IPS DF 4.7 (cell line): ENCODE results near the gene CYFIP1.

Experiments
- DNase-seq: peaks from one replicate; pipeline ENCODE4 v3.0.0-alpha.2; 2013; ENCODE audit warnings: low spot score; ENCODE audit errors: extremely low read depth

CYFIP1 gene

DNA sequence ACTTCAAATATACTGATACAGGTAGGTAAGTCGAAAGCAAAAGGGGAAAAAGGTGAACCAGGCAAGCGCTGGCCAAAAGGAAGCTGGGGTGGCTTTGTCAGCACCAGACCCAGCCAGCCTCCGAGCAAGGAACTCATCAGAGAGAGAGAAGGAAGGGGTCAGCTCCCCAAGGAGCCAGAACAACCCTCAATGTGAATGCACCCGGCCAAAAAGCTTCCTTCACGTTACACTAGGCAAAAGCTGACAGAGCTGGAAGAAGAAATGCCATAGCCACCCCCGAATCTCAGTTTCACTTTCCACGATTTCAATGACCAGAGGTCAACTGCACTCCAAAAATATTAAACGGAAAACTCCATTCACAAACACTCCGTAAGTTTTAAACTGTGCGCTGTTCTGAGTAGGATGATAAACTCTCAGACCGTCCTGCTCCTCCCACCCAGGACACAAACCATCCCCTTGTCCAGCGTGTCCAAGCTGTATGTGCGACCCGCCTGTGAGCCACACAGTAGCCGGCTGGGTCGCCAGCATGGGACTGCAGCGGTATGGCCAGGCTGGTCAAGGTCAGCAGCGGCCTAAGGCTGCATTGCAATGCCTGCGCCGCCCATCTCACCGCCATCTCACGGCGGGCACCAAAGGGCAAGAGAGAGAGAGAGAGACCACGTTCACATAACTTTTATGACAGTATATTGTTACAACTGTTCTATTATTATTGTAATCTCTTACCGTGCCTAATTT, 29.7 kb downstream of the CYFIP1 start:
- DNase-seq, result no peak

DNA sequence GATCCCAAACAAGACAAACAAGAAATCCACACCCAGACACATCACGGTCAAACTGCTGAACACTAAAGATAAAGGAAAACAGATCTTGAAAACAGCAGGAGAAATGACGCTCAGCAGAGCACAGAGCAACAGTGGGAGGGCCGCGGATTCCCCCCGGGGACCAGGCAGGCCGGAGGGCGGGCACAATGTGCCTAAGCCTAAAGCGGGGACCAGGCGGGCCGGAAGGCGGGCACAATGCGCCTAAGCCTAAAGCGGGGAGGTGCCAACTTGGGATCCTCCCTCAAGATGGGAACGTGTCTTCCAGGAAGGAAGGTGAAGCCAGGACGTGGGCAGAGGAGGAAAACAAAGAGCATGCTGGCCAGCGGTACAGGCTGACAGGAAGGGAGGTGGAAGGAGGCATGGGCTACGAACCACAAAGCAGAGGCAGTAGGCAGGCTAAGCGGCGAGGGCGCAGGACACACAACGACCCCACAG, 31.1 kb downstream of the CYFIP1 start:
- DNase-seq, result peak; percentile 28

DNA sequence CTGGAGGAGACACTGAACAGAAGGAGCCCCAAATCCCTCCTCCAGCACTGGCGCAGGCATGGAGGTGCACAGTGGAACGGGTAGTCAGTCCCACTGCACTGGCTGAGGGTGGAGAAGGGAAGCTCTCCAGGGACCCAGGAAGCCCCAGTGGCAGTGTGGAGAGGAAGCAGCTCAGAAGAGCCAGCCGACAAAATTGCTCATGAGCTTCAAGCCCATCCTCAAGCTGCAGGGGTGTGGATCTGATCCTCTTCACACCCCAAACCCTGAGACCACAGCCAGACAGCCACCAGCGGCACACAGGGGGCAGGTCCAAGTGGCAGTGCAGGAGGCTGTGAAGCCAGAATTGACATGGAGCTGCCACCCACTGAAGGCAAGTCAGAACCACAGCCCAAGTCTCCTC, 32.1 kb downstream of the CYFIP1 start:
- DNase-seq, result no peak

DNA sequence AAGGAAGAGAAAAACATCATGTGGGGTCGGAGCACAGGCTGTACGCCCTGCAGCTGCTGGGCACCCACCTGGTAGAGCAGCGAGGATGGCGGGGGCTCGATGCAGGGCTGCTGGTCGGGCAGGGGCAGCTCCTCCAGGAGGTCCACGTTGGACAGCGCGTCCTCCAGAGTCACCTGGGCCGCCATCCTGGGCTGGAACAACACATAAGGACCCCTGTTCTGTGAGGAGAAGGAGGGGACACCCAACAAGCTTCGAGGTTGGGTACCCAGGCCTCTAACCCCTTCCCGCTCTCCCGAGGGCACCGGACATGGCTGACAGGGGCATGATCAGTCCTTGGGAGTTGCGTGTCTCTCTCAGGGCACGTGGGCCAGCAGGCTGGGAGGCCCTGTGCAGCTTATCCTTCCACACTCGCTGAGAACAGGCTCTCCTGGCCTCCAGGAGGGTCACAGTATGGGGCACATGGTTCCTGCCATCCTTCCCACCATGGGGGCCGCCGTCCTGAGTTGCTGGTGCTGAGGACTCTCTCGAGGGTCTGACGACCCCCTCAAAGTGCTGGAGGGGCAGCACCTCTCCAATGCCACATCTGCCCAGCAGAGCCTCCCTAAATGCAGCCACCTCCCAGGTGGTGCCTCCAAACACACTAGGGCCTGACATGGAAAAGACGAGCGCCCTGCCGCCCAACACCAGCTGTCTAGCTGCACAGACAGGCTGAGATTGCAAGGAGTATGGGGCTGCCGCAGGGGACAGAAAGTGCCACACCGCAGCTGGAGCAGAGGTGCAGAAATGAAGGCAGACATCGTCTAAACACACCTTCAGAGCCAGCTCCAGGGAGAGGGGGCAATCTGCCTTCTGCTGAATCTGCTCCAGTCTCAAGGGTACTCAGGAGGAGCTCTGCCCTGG, 32.8 kb downstream of the CYFIP1 start:
- no peak for DNase-seq

DNA sequence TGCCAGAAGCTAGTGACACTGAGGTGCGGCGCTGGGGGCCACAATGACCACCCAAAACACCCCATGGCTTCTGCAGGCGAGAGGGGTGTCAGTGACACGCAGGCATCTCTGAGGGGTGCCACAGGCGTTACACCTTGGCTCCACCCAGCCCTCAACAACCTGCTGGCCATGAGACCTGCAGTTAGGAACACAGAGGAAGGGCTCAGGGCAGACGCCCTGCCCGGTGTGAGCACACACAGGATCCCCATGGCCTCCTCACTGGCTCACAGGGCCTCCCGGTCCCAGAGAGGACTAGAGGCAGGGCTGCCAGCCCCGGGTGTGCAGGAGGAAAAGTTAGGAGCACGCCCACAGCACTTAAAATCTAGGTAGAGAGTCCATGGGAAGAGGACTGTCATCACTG, 35.1 kb downstream of the CYFIP1 start:
- no peak for DNase-seq

DNA sequence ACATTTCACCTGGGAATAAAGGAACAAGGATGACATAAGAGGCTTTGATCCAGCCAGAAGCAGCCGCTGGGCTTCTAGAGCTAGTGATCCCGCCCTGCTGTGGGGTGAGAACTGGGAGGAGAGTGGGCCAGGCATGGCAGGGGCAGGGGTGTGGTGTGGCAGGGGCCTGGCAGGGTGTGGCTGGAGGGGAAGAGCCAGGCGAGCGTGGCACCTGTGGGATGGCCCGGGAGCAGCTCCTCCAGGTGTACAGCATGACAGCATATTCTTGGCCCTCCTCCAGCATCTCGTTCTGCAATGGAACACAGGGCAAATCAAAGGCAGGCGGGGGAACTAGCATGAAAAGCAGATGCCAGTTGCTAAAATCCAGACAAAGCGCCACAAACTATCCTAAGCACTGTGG, 35.5 kb downstream of the CYFIP1 start:
- no peak for DNase-seq

DNA sequence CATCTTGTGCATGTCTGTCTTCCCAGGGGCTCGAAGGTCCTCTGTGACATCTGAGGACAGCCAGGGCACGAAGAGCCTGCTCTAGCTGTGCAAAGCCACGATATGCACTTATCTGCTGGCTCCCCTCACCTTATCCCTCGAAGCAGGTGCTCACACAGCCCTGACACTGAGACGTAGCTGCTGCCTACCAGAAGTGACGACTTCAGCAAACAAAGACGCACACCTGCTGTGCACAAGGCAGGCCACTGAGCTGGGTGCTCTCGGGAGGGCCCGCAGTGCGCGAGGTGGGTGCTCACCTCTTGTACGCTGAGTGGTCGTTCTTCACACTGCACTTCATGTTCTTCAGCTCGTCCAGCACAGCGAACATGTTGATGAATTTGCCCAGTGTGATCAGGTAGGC, 37.3 kb downstream of the CYFIP1 start:
- no peak for DNase-seq

DNA sequence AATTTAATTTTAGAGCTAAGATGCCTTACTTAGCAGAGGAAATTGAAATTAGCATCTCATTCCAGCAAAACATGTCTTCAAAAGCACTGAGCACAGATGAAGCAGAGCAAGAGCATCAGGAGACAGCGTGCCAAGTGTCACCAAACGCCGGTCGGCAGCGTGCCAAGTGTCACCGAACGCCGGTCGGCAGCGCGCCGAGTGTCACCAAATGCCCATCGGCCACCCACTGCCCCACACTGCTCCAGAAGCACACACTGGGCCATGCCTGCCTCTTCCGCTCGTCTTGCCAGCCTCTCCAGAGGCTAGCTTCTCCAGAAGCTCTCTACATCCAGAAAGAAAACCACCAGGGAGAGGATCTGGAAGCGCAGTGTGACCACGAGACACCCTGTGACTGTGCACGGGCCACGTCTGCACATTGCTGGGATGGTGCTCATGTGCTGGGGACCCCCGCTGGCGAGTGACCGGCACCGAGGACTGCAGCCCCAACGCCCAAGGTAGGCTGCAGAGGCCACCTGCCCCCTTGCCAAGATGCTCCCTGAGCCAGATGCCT, 37.8 kb downstream of the CYFIP1 start:
- DNase-seq, result no peak

DNA sequence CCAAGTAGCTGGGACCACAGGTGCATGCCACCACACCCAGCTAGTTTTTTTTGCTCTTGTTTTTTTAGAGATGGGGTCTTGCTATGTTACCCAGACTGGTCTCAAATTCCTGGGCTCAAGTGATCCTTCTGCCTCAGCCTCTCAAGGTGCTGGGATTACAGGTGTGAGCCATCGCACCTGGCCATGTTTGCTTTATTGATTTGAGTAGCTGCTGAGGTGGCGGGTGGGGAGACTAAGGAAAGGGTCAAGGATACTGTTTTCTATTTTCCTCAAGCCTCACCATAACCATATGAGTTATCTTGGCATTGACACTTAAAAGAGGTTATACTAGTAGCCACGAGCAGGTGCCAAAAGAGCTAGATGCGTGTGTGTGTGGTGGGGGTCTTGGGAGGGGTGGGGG, 39.0 kb downstream of the CYFIP1 start:
- no peak for DNase-seq

DNA sequence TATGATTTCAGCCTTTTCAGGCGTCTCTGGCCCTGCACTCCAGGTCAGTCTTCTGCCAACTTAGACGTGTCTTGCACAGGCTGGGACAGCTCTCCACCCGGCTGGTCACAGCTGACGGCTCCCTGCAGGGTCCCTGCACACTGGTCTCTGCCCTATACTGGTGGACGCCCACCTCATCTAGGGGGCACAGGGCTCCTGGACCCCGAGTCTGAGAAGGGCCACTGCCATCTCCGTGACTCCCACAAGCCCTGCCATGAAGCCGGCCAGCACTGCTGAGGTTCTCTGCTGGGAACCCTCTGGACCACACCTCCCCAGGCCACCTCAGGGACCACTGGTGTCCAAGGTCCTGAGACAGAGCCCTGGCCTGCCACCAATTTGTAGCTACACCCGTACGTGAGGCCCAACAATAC, 40.5 kb downstream of the CYFIP1 start:
- DNase-seq, result no peak

DNA sequence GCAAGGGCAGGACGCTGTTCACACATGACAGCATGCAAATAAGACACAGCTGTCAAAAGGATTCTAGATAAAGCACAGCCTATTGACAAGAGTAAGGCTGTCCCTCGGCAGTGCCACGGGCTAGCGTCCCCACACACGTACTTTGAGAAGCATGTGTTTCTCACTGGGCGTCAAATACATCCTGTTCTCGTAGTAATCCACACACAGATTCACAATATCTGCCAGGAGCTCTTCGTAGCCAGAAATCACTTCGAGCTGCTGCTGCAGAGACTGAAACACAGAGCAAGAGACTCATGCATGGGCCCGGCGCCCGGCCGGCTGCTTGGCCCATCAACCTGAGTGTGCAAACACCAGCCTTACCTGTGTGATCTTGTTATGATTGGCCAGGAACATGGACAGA, 41.1 kb downstream of the CYFIP1 start:
- DNase-seq, result no peak

DNA sequence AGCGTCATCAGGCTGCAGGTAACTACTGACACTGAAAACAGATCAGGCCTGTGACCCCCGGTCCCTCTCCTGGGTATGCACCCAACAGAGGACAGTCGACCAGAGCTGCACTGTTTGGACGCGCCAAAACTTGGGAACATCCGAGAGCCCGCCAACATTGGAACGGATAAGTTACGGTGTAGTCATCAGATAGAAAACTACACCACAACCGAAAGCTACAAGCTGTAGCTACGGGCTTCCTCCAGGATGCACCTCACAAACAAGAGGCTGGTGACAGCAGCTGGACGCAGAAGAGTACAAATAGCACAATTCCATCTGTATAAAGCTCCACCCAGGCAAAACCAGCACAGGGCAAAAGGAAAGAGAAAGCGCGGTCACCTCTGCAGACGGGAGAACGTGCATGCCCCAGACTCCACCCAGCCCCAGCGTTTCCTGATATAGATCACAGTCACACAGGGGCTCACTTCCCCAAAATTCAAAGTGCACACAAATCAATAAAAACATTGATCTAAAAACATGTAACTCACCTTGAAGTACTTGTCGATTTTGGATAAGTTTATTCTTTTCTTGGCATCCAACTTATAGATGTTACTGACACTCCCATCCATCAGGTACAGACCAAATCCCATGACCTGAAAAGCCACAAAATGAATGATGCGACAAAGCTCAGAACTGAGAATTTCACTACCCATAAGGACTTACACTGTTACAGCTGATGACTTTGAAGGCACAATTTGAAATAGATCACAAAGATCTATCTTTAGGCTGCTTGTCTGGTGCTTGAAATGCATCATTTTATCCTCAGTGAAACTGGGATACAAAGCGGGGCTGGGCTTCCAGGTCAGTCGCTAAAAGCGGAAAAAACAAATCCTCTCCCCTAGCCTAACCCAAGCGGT, 43.3 kb downstream of the CYFIP1 start:
- no peak for DNase-seq

DNA sequence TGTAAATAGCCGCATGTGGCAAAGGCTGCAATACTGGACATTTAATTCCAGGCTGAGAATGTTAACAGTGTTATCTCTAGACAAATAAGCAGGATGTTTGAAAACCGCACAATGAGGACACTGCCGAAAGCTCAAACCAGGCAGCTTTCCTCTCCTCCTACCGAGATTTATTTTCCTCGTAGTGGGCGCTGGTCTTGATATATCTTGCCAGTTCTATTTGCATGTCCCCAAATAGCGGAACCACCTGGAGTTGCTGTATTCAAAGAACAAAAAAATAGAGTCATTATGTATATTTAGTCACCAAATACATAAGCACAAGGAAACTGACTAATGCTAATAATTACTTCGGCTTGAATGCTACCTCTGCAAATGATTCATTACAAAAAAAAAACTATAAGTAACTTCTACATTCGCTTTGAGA, 46.5 kb downstream of the CYFIP1 start:
- DNase-seq, result no peak

DNA sequence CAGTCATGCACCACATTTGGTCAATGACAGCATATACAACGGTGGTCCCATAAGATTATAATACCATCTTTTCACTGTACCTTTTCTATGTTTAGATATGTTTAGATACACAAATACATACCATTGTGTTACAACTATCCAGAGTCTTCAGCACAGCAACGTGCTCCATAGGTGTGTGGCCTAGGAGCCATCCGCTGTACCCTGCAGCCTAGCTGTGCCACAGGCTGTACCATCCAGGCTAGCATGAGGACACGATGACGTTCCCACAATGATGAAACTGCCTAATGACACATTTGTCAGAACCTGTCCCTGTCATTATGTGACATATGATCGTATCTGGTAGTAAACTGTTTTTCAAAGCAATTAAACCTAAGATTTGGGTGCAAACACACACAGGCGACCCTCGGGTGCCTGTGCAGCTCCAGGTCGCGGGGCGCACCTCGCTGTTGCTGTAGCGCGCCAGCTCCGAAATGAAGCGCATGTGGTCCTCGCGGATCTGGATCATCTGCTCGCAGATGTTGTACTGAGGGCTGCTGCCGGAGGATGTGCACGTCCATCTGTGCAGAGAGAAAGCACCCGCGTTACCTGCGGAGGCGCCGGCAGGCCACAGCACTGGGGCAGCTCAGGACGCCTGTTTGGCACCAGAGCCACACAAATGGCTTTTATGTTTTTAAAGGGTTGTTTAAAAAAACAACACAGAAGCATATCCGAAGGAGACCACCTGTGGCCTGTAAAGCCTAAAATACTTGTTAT, 48.2 kb downstream of the CYFIP1 start:
- DNase-seq, result no peak

DNA sequence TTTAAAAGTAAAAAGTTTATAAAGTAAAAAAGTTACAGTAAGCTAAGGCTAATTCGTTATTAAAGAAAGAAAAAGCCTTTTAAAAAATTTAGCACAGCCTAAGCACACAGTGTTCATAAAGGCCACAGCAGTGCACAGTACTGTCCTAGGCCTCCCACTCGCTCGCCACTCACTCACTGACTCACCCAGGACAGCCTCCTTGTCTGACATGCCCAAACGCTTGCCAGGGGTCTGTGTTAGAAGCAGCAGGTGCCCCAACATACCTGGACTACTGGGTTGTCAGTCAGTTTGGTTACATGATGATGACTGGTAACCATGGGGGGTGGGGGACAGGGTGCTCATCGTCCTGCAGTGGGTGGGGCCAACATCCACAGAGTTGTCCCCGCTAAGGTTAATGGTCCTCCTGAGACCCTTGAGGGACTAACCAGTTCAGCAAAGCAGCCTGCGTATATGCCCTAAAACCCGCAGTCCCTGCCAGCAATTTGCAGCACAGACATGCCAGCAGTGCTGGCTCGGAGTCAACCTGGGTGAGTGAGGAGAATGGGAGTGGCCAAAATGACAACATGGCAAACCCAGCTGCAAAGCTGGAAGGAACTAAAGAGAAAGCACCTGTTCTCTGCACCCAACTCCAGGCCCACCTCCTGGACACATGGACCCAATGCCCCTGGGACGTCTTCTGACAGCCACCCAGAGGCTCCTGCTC, 49.2 kb downstream of the CYFIP1 start:
- DNase-seq, result no peak

DNA sequence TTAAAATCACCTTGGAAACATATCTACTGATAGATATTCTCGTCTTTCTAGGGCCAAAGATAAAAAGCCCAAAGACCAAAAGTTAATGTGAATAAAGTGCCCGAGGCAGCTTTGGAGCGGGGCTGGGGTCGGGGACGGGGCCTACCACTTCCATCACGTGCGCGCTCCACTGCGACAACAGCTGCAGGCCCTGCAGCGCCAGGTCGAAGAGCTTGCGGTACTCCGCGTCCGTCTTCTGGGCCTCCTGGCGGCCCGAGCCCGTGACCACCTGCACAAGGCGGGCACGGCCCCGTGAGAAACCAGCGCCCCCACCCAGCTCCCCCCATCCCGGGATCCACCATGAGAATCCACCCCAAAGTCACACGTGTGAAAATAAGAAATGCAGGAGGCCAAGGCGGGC, 52.4 kb downstream of the CYFIP1 start:
- DNase-seq, result no peak

DNA sequence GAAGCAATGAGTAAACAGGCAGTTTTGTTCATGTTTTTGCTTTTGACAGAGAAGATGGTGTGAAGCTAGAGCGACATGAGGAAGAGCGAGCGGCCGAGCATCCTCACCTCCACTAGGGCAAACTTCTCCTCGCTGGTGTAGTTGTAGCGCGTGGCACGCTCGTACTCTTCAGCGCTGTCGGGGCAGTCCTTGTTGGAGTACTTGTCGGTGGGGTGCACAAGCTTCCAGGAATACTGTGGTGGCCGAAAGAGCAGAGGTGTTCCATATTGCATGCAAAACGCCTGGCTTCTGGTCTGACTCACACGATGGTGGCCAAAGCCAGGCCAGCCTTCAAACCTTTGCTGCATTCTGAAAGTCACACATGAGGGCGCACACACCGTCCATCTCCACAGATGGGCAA, 54.3 kb downstream of the CYFIP1 start:
- DNase-seq, result no peak

DNA sequence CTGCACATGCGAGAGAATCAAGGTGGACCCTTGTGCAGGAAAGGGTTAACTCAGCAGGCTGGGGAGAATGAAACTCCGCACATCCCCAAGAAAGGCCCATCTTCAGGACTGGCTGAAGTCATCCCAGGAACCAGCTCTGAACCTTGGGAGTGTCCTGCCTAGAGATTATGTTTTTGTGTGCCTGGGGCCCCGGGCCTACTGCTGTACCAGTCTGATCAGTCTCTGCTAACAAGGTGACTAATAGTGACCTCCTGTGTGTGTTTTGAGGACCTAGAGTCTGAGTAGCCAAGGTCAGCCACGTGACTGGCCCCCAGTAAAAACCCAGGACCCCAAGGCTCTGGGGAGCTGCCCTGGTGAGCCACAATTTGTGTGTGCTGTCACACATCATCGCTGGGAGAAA, 58.2 kb downstream of the CYFIP1 start:
- no peak for DNase-seq

DNA sequence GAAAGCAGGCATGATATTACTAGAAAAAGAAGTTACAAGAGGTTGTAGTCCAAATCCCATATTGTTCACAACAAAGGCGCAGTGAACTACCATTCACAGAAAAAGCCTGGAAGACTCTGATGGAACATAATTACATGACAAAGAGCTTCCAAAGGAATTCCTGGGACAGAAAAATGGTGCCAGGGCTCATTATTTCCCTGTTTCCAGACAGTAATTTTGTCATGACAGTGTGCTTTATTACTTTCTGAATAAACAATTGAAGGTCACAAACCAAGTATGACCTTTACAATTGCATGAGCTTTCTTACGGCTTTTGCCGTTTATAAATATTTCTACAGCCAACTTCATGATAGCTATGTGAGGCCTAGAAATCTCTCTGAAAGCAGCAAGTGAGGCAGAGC, 61.0 kb downstream of the CYFIP1 start:
- DNase-seq, result no peak

DNA sequence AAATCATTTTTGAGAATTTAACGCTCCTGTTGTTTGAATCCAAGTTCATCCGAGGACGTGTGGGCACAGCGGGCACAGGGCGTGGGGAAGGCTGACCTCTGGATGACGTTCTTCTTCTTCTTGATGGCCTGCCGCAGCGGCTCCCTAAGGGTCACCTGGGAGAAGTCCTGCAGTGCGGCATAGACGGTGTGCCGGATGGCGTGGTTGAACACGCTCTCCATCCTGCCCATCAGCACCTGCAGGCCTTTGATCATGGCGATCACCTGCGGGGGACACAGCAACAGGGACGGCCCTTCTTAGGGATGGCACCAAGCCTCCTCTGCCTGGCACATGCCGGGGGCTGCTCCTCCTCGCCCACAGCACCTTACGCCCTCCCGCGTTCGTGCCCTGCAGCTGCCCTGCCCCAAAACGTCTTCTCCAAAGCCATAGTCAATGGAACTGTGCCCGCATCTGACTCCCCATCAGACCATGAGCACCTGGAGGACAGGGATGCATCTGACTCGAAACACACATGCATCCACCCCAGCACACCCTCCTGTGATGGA, 61.5 kb downstream of the CYFIP1 start:
- no peak for DNase-seq
